B cell (primary cell): ENCODE data around the gene FRMD4B. TPM values are rescaled to one million over a fixed set of nuclear protein-coding genes. Genes with fewer than 3 reads are reported as not detected.

Experiments
- ATAC-seq: fragments of 200-7000 bp; cut with Tn5 transposase; one replicate; pipeline ENCODE4 v1.10.0; 2021; ENCODE audit warnings: low read depth, mild to moderate bottlenecking, moderate number of reproducible peaks, moderate library complexity
- CTCF ChIA-PET: fragments of 350-600 bp; sonication (Branson Sonifier 250); formaldehyde crosslinking; loops from one replicate; lab custom pipeline; 2021; ENCODE audit warnings: antibody characterized with exemption, inconsistent platforms; lab: Charles Lee
- POLR2A ChIA-PET: fragments of 350-600 bp; sonication (Branson Sonifier 250); formaldehyde crosslinking; loops from one replicate; lab custom pipeline; 2021; ENCODE audit warnings: antibody characterized with exemption; lab: Charles Lee
- DNase-seq: peaks from one replicate; pipeline ENCODE4 v3.0.0; 2013
- H2AFZ ChIP-seq: 2 replicates; pipeline ENCODE4 v1.6.1; 2012; ENCODE audit warnings: mild to moderate bottlenecking, low read depth, low read length; ENCODE audit not compliant: insufficient read depth, poor library complexity, severe bottlenecking
- H3K27ac ChIP-seq, 2 donors: 1 replicate in 1 of 2; 2 replicates in 1 of 2; pipeline ENCODE4 v1.5.1; 2012 to 2013; ENCODE audit warnings: low read length in 2 of 2, mild to moderate bottlenecking in 2 of 2, moderate library complexity in 1 of 2
- H3K27me3 ChIP-seq, 4 experiments: fragments of 200-600 bp in 1 of 4; sonication (generic) in 1 of 4; replicated peaks in 1 of 4; 1 replicate in 2 of 4; 2 replicates in 2 of 4; pipeline versions ENCODE4 v1.6.1 to v1.7.0; 2013 to 2016; ENCODE audit warnings: low read length in 3 of 4, mild to moderate bottlenecking in 2 of 4, mixed read lengths in 1 of 4, moderate library complexity in 1 of 4; ENCODE audit not compliant: insufficient read depth in 4 of 4, control insufficient read depth in 3 of 4; ENCODE audit errors: control extremely low read depth in 1 of 4
- H3K36me3 ChIP-seq, 2 experiments: replicated peaks in 1 of 2; 1 replicate in 1 of 2; 2 replicates in 1 of 2; pipeline versions ENCODE4 v1.6.1 to v1.7.1; 2013; ENCODE audit warnings: low read length in 1 of 2; ENCODE audit not compliant: insufficient read depth in 2 of 2, control insufficient read depth in 1 of 2; ENCODE audit errors: control extremely low read depth in 1 of 2, extremely low read depth in 1 of 2
- H3K4me1 ChIP-seq, 2 donors: fragments of 200-600 bp in 1 of 2; sonication (generic) in 1 of 2; 1 replicate in 1 of 2; 2 replicates in 1 of 2; pipeline versions ENCODE4 v1.5.1 to v1.6.1; 2013 to 2017; ENCODE audit warnings: low read length in 2 of 2; ENCODE audit not compliant: control insufficient read depth in 2 of 2, insufficient read depth in 2 of 2
- H3K4me2 ChIP-seq: replicated peaks from 2 replicates; pipeline ENCODE3; 2012; ENCODE audit warnings: mild to moderate bottlenecking, low read depth, low read length; ENCODE audit not compliant: poor library complexity, severe bottlenecking
- H3K4me3 ChIP-seq, 5 experiments: fragments of 200-600 bp in 1 of 5; sonication (generic) in 1 of 5; 1 replicate in 3 of 5; 2 replicates in 2 of 5; pipeline versions ENCODE4 v1.5.1 to v1.7.0; 2011 to 2016; ENCODE audit warnings: low read length in 4 of 5, mild to moderate bottlenecking in 4 of 5, low read depth in 2 of 5, control low read depth in 1 of 5, moderate library complexity in 1 of 5; ENCODE audit not compliant: insufficient read depth in 1 of 5; ENCODE audit errors: control extremely low read depth in 1 of 5, extremely low read depth in 1 of 5
- H3K79me2 ChIP-seq: fragments of 200-600 bp; sonication (generic); one replicate; pipeline ENCODE4 v1.6.0; 2016; ENCODE audit warnings: low read length; ENCODE audit not compliant: control insufficient read depth, insufficient read depth
- H3K9ac ChIP-seq: fragments of 200-600 bp; sonication (generic); 2 replicates; pipeline ENCODE4 v1.6.1; 2017; ENCODE audit warnings: mild to moderate bottlenecking, low read length, moderate library complexity
- H3K9me3 ChIP-seq, 3 donors: one replicate each; pipeline versions ENCODE4 v1.6.1 to v1.7.1; 2013; ENCODE audit warnings: low read length in 2 of 3; ENCODE audit not compliant: control insufficient read depth in 2 of 3, insufficient read depth in 1 of 3; ENCODE audit errors: control extremely low read depth in 1 of 3
- H4K20me1 ChIP-seq: 2 replicates; pipeline ENCODE4 v1.6.0; 2012; ENCODE audit warnings: mild to moderate bottlenecking, low read length; ENCODE audit not compliant: insufficient read depth, control insufficient read depth, poor library complexity, severe bottlenecking
- H3K27ac Mint-ChIP-seq: one replicate; pipeline ENCODE4 v1.8.0; 2021; ENCODE audit warnings: mixed read lengths
- H3K27me3 Mint-ChIP-seq: one replicate; pipeline ENCODE4 v1.8.0; 2021; ENCODE audit warnings: mixed read lengths
- H3K4me1 Mint-ChIP-seq: one replicate; pipeline ENCODE4 v1.8.0; 2021; ENCODE audit warnings: mixed read lengths
- H3K4me3 Mint-ChIP-seq: one replicate; pipeline ENCODE4 v1.8.0; 2021; ENCODE audit warnings: mixed read lengths
- H3K9me3 Mint-ChIP-seq: one replicate; pipeline ENCODE4 v1.8.0; 2022; ENCODE audit warnings: mixed read lengths; ENCODE audit not compliant: insufficient read depth
- EZH2 ChIP-seq: IDR thresholded peaks from 2 replicates; pipeline ENCODE4 v1.6.1; 2012; ENCODE audit warnings: borderline replicate concordance, low read depth, mild to moderate bottlenecking, moderate library complexity, low read length; ENCODE audit not compliant: insufficient read depth, poor library complexity, severe bottlenecking
- WGBS: methylation state at CpG from one replicate; pipeline ENCODE4 v1.1.5; 2013; ENCODE audit warnings: missing lambda C conversion rate; ENCODE audit not compliant: insufficient coverage; 5-methylcytosine and 5-hydroxymethylcytosine counted together
- intact Hi-C: fragments of 100-400 bp; cut with micrococcal nuclease; formaldehyde crosslinking; loops from one replicate; pipeline ENCODE4 v1.10.0; 2022
- polyA plus RNA-seq: library from polyadenylated mRNA; depleted of rRNA; stranded (reverse); fragments of >200 nt; gene quantifications from 2 replicates; pipeline ENCODE4 v1.2.3, GENCODE V29; 2012
- total RNA-seq, 2 donors: library from RNA; stranded (reverse); fragments of 120-200 nt in 1 of 2; gene quantifications; 1 replicate in 1 of 2; 2 replicates in 1 of 2; pipeline versions ENCODE4 v1.2.3 to v1.2.4, GENCODE V29; 2013 to 2022
- TF ChIP-seq, protein P1 (sequence below): fragments of 200-600 bp; IDR thresholded peaks from one replicate; pipeline ENCODE4 v1.8.0; 2022; ENCODE audit warnings: antibody characterized with exemption, mild to moderate bottlenecking

FRMD4B gene
- total and polyA plus RNA-seq, 2 donors (not counting 1 experiment from before 2014, with no cell fraction given), result 0.06 to 0.20 TPM

DNA sequence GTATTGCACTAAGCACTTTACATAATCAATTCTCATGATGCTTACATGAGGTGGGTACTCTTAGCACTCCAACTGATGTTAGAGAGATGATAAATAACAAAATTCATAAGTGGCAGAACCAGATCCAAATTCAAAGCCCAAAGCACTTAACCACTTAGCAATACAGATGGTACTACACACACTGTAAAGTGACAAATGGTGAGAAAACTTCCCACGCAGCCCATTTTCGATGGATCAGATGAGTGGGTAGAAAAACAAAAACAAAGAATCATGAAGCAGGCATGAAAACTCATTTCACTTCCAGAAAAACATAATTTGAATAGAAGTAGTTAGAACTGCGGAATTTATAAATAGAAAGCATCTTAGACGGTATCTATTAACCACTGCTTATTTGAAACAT, 66.2 kb downstream of the FRMD4B start:
- Histone ChIP-seq H3K9me3 (no peaks in the 10 kb centered on the region), H3K36me3 (no peaks in the 10 kb centered on the region), H3K9ac (no peak overlapping the region), H3K4me2 (no peak overlapping the region), H3K27me3 (no peaks in the 10 kb centered on the region), H3K4me3 (no peak overlapping the region), H4K20me1 (no peaks in the 10 kb centered on the region), H2AFZ (no peak overlapping the region), H3K79me2 (no peaks in the 10 kb centered on the region), H3K4me1 (peaks cover 3 to 8% of the 10 kb centered on the region in 2 donors), H3K27ac (no peak overlapping the region)
- Mint-ChIP-seq H3K27ac (no peak overlapping the region), H3K27me3 (no peaks in the 10 kb centered on the region), H3K4me3 (no peak overlapping the region), H3K9me3 (no peaks in the 10 kb centered on the region), H3K4me1 (peaks cover 7% of the 10 kb centered on the region)
- intact Hi-C loops, result loop anchor here (5.0 kb wide), 1 partner anchor 157 kb away; no protein-coding TSS in a partner anchor
- no CpG with 5 or more reads among the region's 4 CpGs for WGBS
- DNase-seq, result no peak
- ChIA-PET CTCF (no interaction called here), POLR2A (no interaction called here)
- TF ChIP-seq, protein P1, sequence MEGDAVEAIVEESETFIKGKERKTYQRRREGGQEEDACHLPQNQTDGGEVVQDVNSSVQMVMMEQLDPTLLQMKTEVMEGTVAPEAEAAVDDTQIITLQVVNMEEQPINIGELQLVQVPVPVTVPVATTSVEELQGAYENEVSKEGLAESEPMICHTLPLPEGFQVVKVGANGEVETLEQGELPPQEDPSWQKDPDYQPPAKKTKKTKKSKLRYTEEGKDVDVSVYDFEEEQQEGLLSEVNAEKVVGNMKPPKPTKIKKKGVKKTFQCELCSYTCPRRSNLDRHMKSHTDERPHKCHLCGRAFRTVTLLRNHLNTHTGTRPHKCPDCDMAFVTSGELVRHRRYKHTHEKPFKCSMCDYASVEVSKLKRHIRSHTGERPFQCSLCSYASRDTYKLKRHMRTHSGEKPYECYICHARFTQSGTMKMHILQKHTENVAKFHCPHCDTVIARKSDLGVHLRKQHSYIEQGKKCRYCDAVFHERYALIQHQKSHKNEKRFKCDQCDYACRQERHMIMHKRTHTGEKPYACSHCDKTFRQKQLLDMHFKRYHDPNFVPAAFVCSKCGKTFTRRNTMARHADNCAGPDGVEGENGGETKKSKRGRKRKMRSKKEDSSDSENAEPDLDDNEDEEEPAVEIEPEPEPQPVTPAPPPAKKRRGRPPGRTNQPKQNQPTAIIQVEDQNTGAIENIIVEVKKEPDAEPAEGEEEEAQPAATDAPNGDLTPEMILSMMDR, result no peak
- no peak for TF ChIP-seq EZH2
- ATAC-seq, result no peak

DNA sequence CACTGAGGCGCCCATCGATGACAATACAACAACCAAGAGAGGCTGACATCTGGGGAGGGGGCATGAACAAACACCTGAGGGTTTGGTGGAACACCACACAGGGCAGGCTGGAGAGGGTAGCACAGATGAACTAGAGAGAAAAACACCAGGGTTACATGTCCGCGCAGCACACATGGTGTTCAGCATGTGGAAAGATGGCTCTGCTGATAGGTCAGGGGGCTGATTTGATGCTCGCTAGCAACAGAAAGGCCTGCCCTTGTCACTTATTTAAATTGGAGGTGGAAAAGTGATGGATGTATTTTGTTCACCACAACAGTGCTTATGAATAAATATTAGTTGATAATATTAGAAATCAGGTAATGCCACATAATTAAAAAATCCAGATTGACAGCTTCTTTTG, 67.5 kb downstream of the FRMD4B start:
- intact Hi-C loops, result no loop called here
- Histone ChIP-seq H3K36me3 (no peaks in the 10 kb centered on the region), H3K27ac (no peak overlapping the region), H3K4me2 (no peak overlapping the region), H3K4me3 (no peak overlapping the region), H3K27me3 (no peaks in the 10 kb centered on the region), H4K20me1 (no peaks in the 10 kb centered on the region), H3K79me2 (no peaks in the 10 kb centered on the region), H3K4me1 (peaks cover 0 to 5% of the 10 kb centered on the region in 2 donors), H3K9me3 (no peaks in the 10 kb centered on the region), H2AFZ (no peak overlapping the region), H3K9ac (no peak overlapping the region)
- POLR2A ChIA-PET, result no interaction called here
- H3K4me3 Mint-ChIP-seq, result no peak overlapping the region
- peaks cover 5% of the 10 kb centered on the region for H3K4me1 Mint-ChIP-seq
- no peaks in the 10 kb centered on the region for H3K27me3 Mint-ChIP-seq
- CTCF ChIA-PET, result interaction anchor here (3.0 kb wide), 1 partner anchor 13 kb away, joined by 20 read pairs; no protein-coding TSS in a partner anchor
- DNase-seq (no peak), ATAC-seq (no peak)
- 100% methylated on average over 3 of the region's 5 CpGs for WGBS
- H3K9me3 Mint-ChIP-seq, result no peaks in the 10 kb centered on the region
- TF ChIP-seq EZH2, result no peak
- TF ChIP-seq, protein P1, result no peak
- H3K27ac Mint-ChIP-seq, result no peak overlapping the region
